GM21529 (cell line): ENCODE results near the gene VEGFC.

Experiments
- ATAC-seq: cut with Tn5 transposase; IDR thresholded peaks from one replicate; pipeline ENCODE4 v1.9.1; 2021; ENCODE audit not compliant: unreplicated experiment

Gene VEGFC

GRCh38 chr4:176792326-176793059 is at the start of gene VEGFC:
TSS of gene VEGFC (minus strand) at chr4:176792922. CDS start at chr4:176792311, 611 bp downstream.
- ATAC-seq: peak; percentile 73

GRCh38 chr4:176841711-176842112 is 49.0 kb upstream of the VEGFC start:
- ATAC-seq: no peak

GRCh38 chr4:176840166-176840565 is 47.4 kb upstream of the VEGFC start:
- no peak for ATAC-seq

GRCh38 chr4:176839656-176840055 is 46.9 kb upstream of the VEGFC start:
- ATAC-seq: no peak

GRCh38 chr4:176838601-176839433 is 46.1 kb upstream of the VEGFC start:
- ATAC-seq: no peak

- ATAC-seq: no peak
Observed at GRCh38 chr4:176837169-176837895, 44.6 kb upstream of the VEGFC start.

GRCh38 chr4:176834531-176834930 is 41.8 kb upstream of the VEGFC start:
- ATAC-seq: no peak

- ATAC-seq: no peak
Observed at GRCh38 chr4:176833400-176834175, 40.9 kb upstream of the VEGFC start.

- no peak for ATAC-seq
Observed at GRCh38 chr4:176830971-176831370, 38.2 kb upstream of the VEGFC start.

GRCh38 chr4:176825586-176825985 is 32.9 kb upstream of the VEGFC start:
- ATAC-seq: no peak

GRCh38 chr4:176824645-176825366 is 32.1 kb upstream of the VEGFC start:
- no peak for ATAC-seq

GRCh38 chr4:176818531-176818930 is 25.8 kb upstream of the VEGFC start:
- no peak for ATAC-seq

GRCh38 chr4:176817204-176817603 is 24.5 kb upstream of the VEGFC start:
- ATAC-seq: peak; percentile 75

- ATAC-seq: no peak
Observed at GRCh38 chr4:176814770-176815169, 22.0 kb upstream of the VEGFC start.

- no peak for ATAC-seq
Observed at GRCh38 chr4:176810481-176811249, 17.9 kb upstream of the VEGFC start.

GRCh38 chr4:176806778-176807375 is 14.2 kb upstream of the VEGFC start:
- no peak for ATAC-seq

- ATAC-seq: no peak
Observed at GRCh38 chr4:176805155-176805554, 12.4 kb upstream of the VEGFC start.

- ATAC-seq: no peak
Observed at GRCh38 chr4:176800891-176801534, 8.3 kb upstream of the VEGFC start.
